Activated CD8-positive, alpha-beta memory T cell treated with anti-CD3 and anti-CD28 coated beads, Interleukin-2, amount 50 U/mL, for 48 hours (primary cell): Measurements from ENCODE around the gene PCBP3.

Experiments
- DNase-seq: peaks from one replicate; pipeline ENCODE4 v3.0.0-alpha.2; 2020

The PCBP3 gene

GRCh38 chr21:45816794-45817193, 173.3 kb downstream of the PCBP3 start:
- DNase-seq, result no peak

GRCh38 chr21:45817345-45817744, 173.8 kb downstream of the PCBP3 start:
- DNase-seq, result peak; percentile 45

DNA sequence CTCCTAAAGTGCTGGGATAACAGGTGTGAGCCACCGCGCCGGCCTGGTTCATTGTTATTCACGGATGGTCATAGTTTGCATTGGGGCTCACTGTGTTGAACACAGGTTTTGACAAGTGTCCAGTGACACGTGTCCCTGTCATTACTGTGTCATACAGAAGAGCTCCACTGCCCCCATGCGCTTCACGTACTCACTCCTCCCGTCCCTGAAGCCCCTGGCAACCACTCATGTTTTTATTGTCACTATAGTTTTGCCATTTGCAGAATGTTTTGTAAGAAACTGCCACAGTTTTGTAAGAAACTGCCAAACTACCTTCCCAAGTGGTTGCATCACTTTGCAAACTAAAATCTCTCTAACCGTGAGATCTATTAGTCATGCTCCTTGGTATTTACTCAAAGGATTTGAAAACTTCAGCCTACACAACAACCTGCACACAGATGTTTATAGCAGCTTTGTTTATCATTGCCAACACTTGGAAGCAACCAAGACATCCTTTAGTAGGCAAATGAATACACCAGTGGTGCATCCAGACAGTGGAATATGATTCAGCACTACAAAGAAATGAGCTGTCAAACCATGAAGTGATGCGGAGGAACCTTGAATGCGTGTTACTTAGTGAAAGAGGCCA, 174.9 kb downstream of the PCBP3 start:
- DNase-seq, result peak; percentile 58

- DNase-seq, result peak; percentile 89
Measured at GRCh38 chr21:45818904-45819285, 175.4 kb downstream of the PCBP3 start.

- DNase-seq, result peak; percentile 67
Measured at GRCh38 chr21:45819478-45820170, 176.1 kb downstream of the PCBP3 start.

- DNase-seq, result peak; percentile 90
Measured at GRCh38 chr21:45820171-45821091, 176.9 kb downstream of the PCBP3 start.

DNA sequence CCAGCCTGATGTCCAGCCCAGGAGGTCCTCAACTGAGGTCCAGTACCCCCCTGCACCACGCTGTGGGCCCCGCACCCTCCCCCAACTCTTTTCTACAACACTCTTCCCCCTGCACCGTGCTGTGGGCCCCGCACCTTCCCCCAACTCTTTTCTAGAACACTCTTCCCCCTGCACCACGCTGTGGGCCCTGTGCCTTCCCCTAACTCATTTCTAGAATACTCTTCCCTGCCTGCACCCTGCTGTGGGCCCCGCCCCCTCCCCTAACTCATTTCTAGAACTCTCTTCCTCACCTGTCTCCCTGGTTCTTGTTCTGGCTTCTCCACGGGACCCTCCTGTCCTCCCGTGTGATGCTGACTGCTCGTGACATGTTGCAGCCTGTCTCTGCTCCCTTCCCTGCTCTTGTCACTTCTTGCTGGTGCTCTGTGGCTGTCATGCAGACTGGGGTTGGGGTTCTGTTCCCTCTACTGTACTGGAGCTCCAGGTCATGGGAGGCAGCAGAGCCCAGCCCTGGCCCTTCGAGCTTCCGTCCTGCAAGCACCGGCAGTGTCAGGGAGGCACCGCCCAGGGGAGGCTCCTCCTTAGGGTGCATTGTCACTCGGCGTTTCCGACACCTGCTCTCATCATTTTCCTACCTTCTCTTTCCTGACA, 177.9 kb downstream of the PCBP3 start:
- peak; percentile 45 for DNase-seq

DNA sequence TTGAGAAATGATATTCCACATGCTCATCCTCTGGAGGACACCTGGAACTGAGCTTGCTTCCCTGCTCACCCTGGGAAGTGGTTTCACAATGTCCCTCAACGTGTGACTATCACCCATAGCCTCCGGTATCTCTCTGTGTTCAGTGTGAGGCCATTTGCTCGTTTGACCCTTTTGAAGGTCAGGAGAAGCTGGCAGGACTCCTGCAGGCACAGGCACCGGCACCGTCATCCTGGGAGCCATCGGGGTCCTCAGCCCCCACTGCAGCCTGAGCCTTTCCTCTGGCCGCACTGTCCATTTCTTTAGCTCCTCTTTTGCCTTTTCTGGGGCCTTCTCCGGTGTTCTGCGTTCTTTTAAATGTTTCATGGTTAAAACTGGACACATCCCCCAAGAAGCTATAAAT, 178.5 kb downstream of the PCBP3 start:
- DNase-seq, result peak; percentile 40

GRCh38 chr21:45822429-45823099, 179.0 kb downstream of the PCBP3 start:
- DNase-seq, result peak; percentile 46

DNA sequence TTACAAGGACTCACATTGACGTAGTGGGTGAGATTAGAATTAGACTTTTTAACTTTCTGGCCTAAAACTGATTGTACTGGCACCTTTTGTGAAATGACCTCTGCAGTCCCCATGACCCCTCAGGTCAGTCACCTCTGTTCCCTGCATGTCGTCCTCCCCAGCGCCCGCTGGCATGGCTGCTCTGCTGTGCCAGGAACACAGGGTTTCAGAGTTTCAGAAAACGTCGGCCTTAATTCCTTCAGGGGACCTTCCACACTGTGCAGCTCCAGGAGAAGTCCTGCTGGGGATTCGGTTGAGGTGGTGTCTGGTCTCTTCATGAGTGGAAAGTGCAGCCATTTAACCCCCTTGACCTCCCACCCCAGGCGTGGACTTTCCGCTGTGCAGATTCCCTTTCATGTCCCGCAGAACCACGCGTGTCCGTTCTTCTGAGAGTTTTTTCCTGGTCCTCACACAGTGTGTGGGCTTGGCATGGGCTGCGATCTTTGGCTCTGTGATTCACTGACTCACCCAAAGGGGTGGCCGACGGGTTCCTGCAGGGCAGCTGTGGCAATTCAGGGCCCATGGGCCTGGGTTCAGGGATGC, 179.7 kb downstream of the PCBP3 start:
- DNase-seq, result peak; percentile 30

DNA sequence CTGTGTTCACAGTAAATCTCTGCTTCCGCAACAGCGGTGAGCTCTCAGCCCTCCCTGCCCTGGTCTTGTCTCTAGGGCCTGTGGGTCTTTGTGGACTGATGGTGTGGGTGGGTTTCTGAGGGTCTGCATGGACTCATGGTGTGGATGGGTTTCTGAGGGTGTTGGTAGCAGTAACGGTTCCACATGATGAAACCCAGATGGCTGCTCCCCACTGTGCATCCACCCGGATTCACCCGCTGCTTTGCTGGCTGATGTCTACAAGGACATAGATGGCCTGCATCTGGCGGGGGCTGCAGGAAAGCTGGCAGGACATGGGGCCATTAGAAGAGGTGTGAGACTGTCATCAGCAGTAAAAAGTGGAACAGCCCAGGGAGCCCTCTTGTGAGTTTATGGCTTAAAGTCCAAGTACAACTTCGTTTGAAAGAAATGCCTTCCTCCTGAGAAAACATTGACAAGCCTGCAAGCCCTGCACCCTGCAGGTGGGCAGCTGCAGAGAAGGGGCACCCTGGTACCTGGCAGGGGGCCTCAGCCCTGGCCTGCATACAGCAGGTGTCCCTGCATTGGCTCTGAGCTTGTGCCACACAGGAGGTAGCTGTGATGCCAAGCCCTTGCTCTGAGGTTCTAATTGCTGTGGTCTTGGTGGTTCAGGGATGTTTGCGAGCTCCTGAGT, 181.2 kb downstream of the PCBP3 start:
- DNase-seq, result peak; percentile 46

- DNase-seq, result peak; percentile 44
Measured at GRCh38 chr21:45825219-45825618, 181.7 kb downstream of the PCBP3 start.

DNA sequence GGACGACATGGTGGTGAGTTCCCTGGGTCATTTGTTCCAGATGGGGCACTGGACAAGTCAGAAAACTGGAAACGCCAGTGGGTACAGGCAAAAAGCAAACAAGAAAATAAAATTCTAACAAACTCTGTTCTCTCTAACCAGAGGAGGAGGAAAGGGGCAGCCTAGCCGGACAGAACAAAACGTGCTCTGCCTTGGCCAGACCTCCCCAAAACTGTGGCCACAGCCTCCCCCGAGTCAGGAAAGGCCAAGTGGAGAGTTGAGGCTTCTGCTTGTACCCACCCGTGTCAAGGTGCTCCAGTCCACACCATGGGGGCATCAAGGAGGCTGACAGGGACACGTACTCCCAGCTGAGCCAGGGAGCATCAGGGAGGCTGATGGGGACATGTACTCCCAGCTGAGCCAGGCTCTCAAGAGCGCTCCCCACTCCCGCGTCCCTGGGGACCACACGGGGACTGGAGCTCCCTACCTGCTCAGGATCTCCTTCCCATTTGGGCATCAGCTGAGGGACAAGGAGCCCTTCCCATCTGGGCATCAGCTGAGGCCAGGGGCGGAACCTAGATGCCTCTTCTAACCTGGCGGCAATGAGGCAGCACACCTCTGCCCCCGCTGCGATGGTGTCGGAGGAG, 183.3 kb downstream of the PCBP3 start:
- DNase-seq, result peak; percentile 40

DNA sequence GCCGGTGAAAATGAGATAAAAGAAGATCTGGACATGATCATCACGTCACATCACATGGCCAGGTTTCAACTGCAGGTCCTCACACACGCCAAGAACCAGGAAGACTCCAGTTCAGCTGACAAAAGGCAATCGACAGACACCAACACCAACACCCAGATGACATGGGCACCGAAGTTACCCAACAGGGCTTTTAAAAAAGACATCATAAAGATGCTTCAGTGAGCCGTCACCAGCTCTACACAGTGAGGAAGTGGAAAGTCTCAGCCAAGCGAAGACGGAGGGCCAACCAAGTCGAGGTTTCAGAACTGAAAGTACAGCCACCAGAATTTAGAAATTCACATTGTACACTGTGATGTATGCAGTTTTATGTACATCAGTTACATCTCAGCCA, 183.8 kb downstream of the PCBP3 start:
- peak; percentile 49 for DNase-seq

DNA sequence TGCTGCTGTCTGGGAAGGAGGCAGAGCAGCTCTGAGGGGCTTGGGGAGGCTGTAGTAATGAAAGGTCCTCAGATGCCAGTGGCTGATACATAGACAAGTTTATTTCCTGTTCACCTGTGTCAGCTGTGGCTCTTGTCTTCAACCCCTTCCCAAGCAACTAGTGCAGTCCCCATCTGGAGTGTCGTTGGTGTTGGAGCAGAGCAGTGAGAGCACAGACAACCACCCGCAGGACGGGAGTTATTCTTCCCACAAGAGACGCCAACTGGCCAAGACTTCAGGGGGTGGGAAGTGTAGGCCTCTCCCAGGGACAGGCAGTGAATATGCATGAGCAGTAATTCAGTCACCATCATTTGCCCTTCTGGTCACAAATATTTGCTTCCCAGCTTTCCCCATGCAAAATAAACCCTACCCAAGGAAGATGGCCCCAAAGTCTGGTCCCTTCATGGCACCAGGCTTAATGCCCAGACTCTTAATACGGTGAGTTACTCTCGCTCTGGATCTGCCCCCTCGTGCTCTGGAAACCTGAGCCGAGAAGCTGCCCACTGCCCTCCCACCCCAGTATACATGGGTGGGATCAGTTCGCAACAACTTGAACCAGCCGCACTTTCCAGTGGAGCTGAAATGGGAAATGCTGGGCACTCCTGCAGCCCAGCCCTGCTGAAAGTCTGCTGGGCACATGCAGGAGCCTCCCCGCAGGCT, 184.5 kb downstream of the PCBP3 start:
- DNase-seq, result peak; percentile 43

GRCh38 chr21:45828580-45829570, 185.3 kb downstream of the PCBP3 start:
- DNase-seq, result peak; percentile 44

- DNase-seq, result peak; percentile 37
Measured at GRCh38 chr21:45829668-45830067, 186.1 kb downstream of the PCBP3 start.

GRCh38 chr21:45830221-45830640, 186.7 kb downstream of the PCBP3 start:
- peak; percentile 43 for DNase-seq
